Common myeloid progenitor, CD34-positive (primary cell): ENCODE data around the gene CEP170.
"Not testable (repeated sequence)": the region's sequence is repeated elsewhere in the genome, so short reads cannot be mapped to it uniquely, and the experiment has no call there.

Experiments
- CTCF ChIA-PET: fragments of 350-600 bp; sonication (Branson Sonifier 250); formaldehyde crosslinking; loops from one replicate; lab custom pipeline; 2021; ENCODE audit warnings: antibody characterized with exemption; lab: Charles Lee
- POLR2A ChIA-PET: fragments of 350-600 bp; sonication (Branson Sonifier 250); formaldehyde crosslinking; loops from one replicate; lab custom pipeline; 2021; ENCODE audit warnings: antibody characterized with exemption; lab: Charles Lee
- DNase-seq, 3 donors: peaks; one replicate each; pipeline versions ENCODE4 v3.0.0 to v3.0.0-alpha.2; 2013
- H3K27ac ChIP-seq, 2 experiments: 1 replicate in 1 of 2; 2 replicates in 1 of 2; pipeline ENCODE4 v1.7.0; 2013; ENCODE audit warnings: inconsistent platforms in 2 of 2, low read length in 2 of 2, mild to moderate bottlenecking in 2 of 2, low read depth in 1 of 2, moderate library complexity in 1 of 2; ENCODE audit not compliant: severe bottlenecking in 2 of 2, insufficient read depth in 1 of 2, poor library complexity in 1 of 2
- H3K27me3 ChIP-seq, 5 experiments: replicated peaks in 2 of 5; 1 replicate in 3 of 5; 2 replicates in 2 of 5; pipeline versions ENCODE4 v1.6.1 to v1.7.0; 2013; ENCODE audit warnings: low read length in 4 of 5, mild to moderate bottlenecking in 2 of 5, moderate library complexity in 2 of 5, inconsistent platforms in 1 of 5; ENCODE audit not compliant: insufficient read depth in 5 of 5, control insufficient read depth in 4 of 5
- H3K36me3 ChIP-seq, 4 experiments: 1 replicate in 2 of 4; 2 replicates in 2 of 4; pipeline versions ENCODE4 v1.6.1 to v1.7.0; 2013; ENCODE audit warnings: low read length in 3 of 4, control low read depth in 1 of 4, mild to moderate bottlenecking in 1 of 4; ENCODE audit not compliant: control insufficient read depth in 4 of 4, insufficient read depth in 4 of 4
- H3K4me1 ChIP-seq, 4 experiments: 1 replicate in 3 of 4; 2 replicates in 1 of 4; pipeline versions ENCODE4 v1.6.1 to v1.7.1; 2013; ENCODE audit warnings: low read length in 3 of 4, mild to moderate bottlenecking in 3 of 4, control low read depth in 1 of 4, inconsistent platforms in 1 of 4, moderate library complexity in 1 of 4; ENCODE audit not compliant: control insufficient read depth in 4 of 4, insufficient read depth in 4 of 4; ENCODE audit errors: control extremely low read depth in 1 of 4
- H3K4me3 ChIP-seq, 7 experiments: 1 replicate in 4 of 7; 2 replicates in 3 of 7; pipeline versions ENCODE4 v1.5.1 to v1.7.0; 2013; ENCODE audit warnings: mild to moderate bottlenecking in 7 of 7, low read length in 6 of 7, moderate library complexity in 6 of 7, inconsistent platforms in 2 of 7, low read depth in 2 of 7, control low read depth in 1 of 7; ENCODE audit not compliant: insufficient read depth in 4 of 7, control insufficient read depth in 1 of 7; ENCODE audit errors: extremely low read depth in 1 of 7
- H3K9me3 ChIP-seq, 5 experiments: 1 replicate in 4 of 5; 2 replicates in 1 of 5; pipeline versions ENCODE4 v1.6.1 to v1.7.1; 2013; ENCODE audit warnings: low read length in 4 of 5, mild to moderate bottlenecking in 2 of 5, inconsistent platforms in 1 of 5, low read depth in 1 of 5, moderate library complexity in 1 of 5; ENCODE audit not compliant: control insufficient read depth in 4 of 5, insufficient read depth in 2 of 5; ENCODE audit errors: control extremely low read depth in 1 of 5
- WGBS: methylation state at CpG from one replicate; pipeline ENCODE4 v1.1.5; 2013; ENCODE audit not compliant: insufficient coverage; 5-methylcytosine and 5-hydroxymethylcytosine counted together

The CEP170 gene

DNA sequence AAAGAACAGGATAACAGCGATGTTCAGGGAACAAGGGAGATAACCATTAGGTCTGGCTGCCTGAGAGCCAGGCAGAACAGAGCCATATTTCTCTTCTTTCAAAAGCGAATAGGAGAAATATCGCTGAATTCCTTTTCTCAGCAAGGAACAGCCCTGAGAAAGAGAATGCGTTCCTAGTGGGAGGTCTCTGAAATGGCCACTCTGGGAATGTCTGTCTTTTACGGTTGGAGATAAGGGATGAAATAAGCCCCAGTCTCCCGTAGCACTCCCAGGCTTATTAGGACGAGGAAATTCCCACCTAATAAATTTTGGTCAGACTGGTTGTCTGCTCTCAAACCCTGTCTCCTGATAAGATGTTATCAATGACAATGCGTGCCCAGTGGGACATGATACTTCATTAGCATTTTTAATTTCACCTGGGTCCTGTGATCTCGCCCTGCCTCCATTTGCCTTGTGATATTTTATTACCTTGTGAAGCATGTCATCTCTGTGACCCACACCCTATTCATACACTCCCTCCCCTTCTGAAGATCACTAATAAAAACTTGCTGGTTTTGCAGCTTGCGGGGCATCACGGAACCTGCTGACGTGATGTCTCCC lies 39.7 kb downstream of the CEP170 start:
- H3K27me3 ChIP-seq, H3K27ac ChIP-seq, POLR2A ChIA-PET, H3K4me1 ChIP-seq, H3K9me3 ChIP-seq, H3K4me3 ChIP-seq, CTCF ChIA-PET, DNase-seq: not testable (repeated sequence)
- peaks cover 5 to 48% (median 28%) of the 10 kb centered on the region in 4 experiments for H3K36me3 ChIP-seq
- WGBS, result 85% methylated on average over 9 of the region's 12 CpGs

DNA sequence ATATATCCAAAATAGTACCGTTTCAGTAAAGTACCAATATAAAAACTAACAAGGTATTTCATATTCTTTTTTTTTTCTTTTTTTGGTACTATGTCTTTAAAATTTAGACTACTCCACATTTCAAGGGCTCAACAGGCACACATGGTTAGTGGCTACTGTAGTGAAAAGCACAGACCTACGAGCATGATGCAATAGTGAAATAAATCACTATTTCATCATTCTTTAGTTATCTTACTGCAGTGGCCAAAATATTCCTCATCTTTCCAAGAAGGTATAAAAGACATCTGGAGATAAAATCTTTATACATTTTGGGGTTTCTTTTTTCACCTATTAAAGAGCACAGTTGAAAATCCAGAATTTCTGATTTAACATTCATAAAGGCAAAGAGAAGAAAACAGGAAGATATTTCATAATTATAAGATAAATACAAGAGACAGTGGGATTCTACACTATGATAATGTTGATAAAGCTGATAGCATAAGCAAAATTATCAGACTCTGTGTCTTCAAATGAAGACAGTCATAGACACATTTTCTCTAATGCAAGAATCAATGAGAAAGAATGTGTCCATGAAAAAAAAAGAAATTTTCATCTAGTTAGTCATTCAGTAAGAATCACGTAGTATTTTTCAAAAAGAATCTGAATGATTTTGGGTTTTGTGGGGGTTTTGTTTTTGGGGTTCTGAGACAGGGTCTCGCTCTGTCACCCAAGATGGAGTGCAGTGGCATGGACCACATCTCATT lies 41.9 kb downstream of the CEP170 start:
- H3K27ac ChIP-seq, result no peak overlapping the region
- no peaks in the 10 kb centered on the region for H3K27me3 ChIP-seq
- no peaks in the 10 kb centered on the region for H3K4me1 ChIP-seq
- no peak overlapping the region for H3K4me3 ChIP-seq
- ChIA-PET CTCF (interaction anchor here (1.1 to 1.3 kb wide), 2 partner anchors 21 to 25 kb away, joined by 3 to 4 read pairs; no protein-coding TSS in a partner anchor), POLR2A (no interaction called here)
- DNase-seq, result peak in 1 of 3 donors; percentile 22
- no peaks in the 10 kb centered on the region for H3K9me3 ChIP-seq
- peaks cover 0 to 33% (median 16%) of the 10 kb centered on the region in 4 experiments for H3K36me3 ChIP-seq
- 100% methylated on average over 2 of the region's 4 CpGs for WGBS

DNA sequence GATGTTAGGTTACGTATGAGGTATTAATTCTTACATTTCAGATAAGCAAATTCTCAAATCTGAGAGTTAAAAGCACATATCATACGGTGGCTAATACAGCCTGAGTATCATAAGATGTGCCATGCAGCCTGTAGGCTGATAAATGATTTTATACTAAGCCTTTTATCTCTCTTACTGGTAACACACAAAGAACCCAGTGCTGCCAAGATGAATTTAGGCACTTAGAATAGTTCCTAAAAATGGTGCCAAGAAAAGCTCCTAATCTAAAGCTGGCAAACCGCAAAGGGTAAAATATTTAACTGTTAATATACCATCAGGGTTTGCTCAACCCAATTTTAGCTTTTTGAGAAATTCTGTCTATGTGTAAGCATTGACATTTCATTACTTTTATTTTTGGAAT lies 43.1 kb downstream of the CEP170 start:
- no CpG with 5 or more reads among the region's 3 CpGs for WGBS
- CTCF ChIA-PET, result interaction anchor here (1.0 kb wide), 1 partner anchor 61 kb away, joined by 3 read pairs; no protein-coding TSS in a partner anchor
- H3K4me1 ChIP-seq, POLR2A ChIA-PET, H3K9me3 ChIP-seq, H3K4me3 ChIP-seq, H3K27me3 ChIP-seq, H3K27ac ChIP-seq: not testable (repeated sequence)
- peaks cover 0 to 27% (median 10%) of the 10 kb centered on the region in 4 experiments for H3K36me3 ChIP-seq
- DNase-seq, result peak; percentile 6 to 45 (median 13)

DNA sequence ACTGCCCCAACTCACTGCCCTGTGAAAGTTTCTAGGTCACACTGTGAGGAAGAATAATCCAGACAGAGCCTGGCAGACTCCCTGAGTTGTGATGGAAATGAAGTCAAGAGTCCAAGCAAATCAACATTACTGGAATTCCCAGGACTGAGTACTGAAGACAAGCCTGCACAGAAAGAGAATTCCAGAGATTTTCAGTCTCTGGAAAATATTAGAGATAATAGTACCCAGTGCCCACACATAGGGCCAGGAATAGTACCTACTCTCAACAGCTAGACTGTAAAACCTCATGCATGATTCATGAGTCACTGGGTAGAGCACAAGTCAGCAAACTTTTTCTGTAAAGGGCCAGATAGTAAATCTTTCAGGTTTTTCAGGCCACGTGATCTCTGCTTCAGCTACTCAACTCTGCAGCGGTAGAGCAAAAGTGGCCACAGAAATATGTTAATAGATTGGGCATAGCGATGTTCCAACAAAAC lies 50.0 kb downstream of the CEP170 start:
- POLR2A ChIA-PET, H3K4me1 ChIP-seq, H3K9me3 ChIP-seq, H3K27me3 ChIP-seq, H3K4me3 ChIP-seq, H3K27ac ChIP-seq, CTCF ChIA-PET: not testable (repeated sequence)
- peaks cover 0 to 15% (median 3%) of the 10 kb centered on the region in 4 experiments for H3K36me3 ChIP-seq
- DNase-seq, result peak in 2 of 3 donors; percentile 13 to 18
- WGBS, result 100% methylated on average over 2 of the region's 3 CpGs

DNA sequence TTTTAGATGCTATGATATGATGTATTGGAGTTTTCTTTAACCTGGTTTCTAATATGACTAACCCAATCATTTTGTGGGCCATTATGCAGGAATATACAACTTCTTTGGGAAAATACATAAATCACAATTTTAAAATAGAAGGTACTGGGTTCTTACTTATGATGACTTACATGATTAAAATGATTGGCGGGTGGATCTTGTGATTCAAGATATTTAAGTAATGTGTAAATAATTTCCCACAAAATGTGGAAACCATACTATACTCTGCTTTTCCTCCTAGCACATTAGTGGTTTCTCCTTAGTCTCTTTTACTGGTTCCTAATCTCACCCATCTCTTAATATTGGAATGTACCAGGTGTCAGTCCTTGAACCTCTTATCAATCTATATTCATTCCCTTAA lies 50.7 kb downstream of the CEP170 start:
- H3K27ac ChIP-seq, result not testable (repeated sequence)
- WGBS, result no CpG with 5 or more reads among the region's 1 CpG

DNA sequence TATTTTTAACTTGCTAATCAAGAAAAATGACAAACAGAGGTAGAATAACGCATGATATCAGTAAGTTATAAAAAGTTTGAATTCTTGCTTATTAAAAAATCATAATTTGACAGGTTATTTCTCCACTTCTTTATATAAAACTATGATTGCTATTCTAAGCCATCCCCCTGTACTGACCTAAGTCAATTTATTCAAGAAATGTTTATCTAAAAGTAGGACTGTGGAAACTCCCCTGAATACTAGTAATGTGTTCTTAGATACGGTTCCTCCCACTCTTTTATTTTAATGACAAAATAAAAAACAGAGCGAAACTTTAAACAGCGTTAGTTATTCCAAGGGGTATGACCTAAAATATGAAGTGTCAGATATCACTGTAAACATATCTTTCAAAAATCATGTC lies 51.9 kb downstream of the CEP170 start:
- no CpG with 5 or more reads among the region's 4 CpGs for WGBS
- H3K4me3 ChIP-seq, H3K27me3 ChIP-seq, H3K27ac ChIP-seq, DNase-seq, H3K4me1 ChIP-seq, POLR2A ChIA-PET, H3K9me3 ChIP-seq, CTCF ChIA-PET: not testable (repeated sequence)
- peaks cover 0 to 20% (median 3%) of the 10 kb centered on the region in 4 experiments for H3K36me3 ChIP-seq

More for the DNA sequence above, 50.7 kb downstream of the CEP170 start:
- CTCF ChIA-PET, H3K9me3 ChIP-seq, H3K4me1 ChIP-seq, DNase-seq, POLR2A ChIA-PET, H3K27me3 ChIP-seq, H3K4me3 ChIP-seq: not testable (repeated sequence)
- peaks cover 0 to 15% (median 3%) of the 10 kb centered on the region in 4 experiments for H3K36me3 ChIP-seq

DNA sequence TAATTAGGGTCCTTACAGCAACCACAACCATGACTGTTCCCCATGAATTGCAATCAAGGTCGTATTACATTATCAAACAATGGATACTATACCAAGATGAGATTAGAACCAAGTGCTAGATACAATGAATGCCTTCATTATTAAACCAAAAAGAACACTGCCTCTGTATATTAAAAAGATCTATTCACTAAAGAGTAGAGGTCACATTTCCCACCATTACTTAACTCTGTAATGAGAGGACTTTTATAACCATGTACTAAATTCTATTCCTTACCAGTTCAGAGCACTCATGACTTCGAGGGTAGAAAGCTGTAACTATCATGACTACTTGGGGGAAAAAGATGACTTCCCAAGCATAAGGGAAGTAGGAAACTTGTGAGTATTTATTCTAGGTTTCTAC lies 53.8 kb downstream of the CEP170 start:
- WGBS, result no CpG with 5 or more reads among the region's 2 CpGs
- H3K36me3 ChIP-seq, result peaks cover 2 to 18% (median 5%) of the 10 kb centered on the region in 4 experiments
- CTCF ChIA-PET, result interaction anchor here (1.1 kb wide), 1 partner anchor 88 kb away, joined by 3 read pairs; no protein-coding TSS in a partner anchor
- H3K9me3 ChIP-seq, H3K27ac ChIP-seq, POLR2A ChIA-PET, H3K4me3 ChIP-seq, H3K27me3 ChIP-seq, H3K4me1 ChIP-seq, DNase-seq: not testable (repeated sequence)
